Peyer's patch (tissue), 4 donors: ENCODE results near the gene LEMD2. TPM values are rescaled to one million over a fixed set of nuclear protein-coding genes. Genes with fewer than 3 reads are reported as not detected.
A peak's percentile ranks its signal among the peaks of the same experiment; 100 is the strongest.

ENCODE experiments used
- DNase-seq, 3 donors: peaks; one replicate each; pipeline ENCODE4 v3.0.0-alpha.2; 2017 to 2019
- H3K27ac ChIP-seq, 4 donors: fragments of 200-600 bp; sonication (generic); one replicate each; pipeline ENCODE4 v1.5.1; 2016 to 2019
- H3K27me3 ChIP-seq, 2 donors: fragments of 200-600 bp; sonication (generic); one replicate each; pipeline ENCODE4 v1.5.1; 2019
- H3K36me3 ChIP-seq, 3 donors: fragments of 200-600 bp; sonication (generic); one replicate each; pipeline ENCODE4 v1.5.1; 2016 to 2019
- H3K4me1 ChIP-seq, 4 donors: fragments of 200-600 bp; sonication (generic); one replicate each; pipeline ENCODE4 v1.5.1; 2016 to 2019
- H3K4me3 ChIP-seq, 4 donors: fragments of 200-600 bp; sonication (generic); 1 replicate in 3 of 4; 2 replicates in 1 of 4; pipeline ENCODE4 v1.5.1; 2016 to 2019; ENCODE audit warnings: mild to moderate bottlenecking in 1 of 4
- H3K9me3 ChIP-seq, 4 donors: fragments of 200-600 bp; sonication (generic); one replicate each; pipeline ENCODE4 v1.5.1; 2016 to 2019; ENCODE audit warnings: mild to moderate bottlenecking in 1 of 4
- CTCF ChIP-seq, 6 experiments: fragments of 450-650 bp in 4 of 6; fragments of 200-600 bp in 2 of 6; sonication (generic) in 1 of 6; IDR thresholded peaks; one replicate each; pipeline ENCODE4 v1.5.1; 2017 to 2019; ENCODE audit warnings: antibody characterized with exemption in 6 of 6, mild to moderate bottlenecking in 3 of 6, moderate library complexity in 1 of 6
- POLR2A ChIP-seq, 2 donors: fragments of 450-650 bp; IDR thresholded peaks; one replicate each; pipeline ENCODE4 v1.5.1; 2017; ENCODE audit warnings: antibody characterized with exemption in 2 of 2, mild to moderate bottlenecking in 2 of 2, moderate library complexity in 2 of 2
- total RNA-seq, 4 donors: library from RNA; depleted of rRNA; stranded (reverse); fragments of >200 nt; gene quantifications; one replicate each; pipeline ENCODE4 v1.1.0, GENCODE V29; 2016

LEMD2 gene
- total RNA-seq, 4 donors from 2014 or later = 53.8 to 85.3 (median 75.8) TPM

DNA sequence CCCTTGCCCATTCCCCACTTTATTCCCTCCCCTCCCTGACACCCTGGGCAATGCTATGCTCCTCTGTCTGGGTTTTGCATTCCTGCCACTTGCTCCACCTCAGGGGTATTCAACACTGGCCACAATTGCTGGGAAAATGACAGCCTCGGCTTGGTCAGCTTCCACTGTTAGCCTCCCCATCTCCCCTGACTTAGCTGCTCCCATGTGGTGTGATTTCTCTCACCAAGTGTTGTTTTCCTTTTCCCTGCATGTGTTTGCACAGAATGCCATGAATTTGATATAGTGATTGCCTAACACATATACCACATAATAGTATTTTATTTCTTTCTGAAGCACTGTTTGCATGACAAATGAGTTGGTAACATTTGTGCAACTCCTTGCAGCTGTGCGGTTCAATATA, 1.4 kb upstream of the LEMD2 start:
- no peak for TF ChIP-seq CTCF (IDR thresholded peaks at IDR 0.05)

GRCh38 chr6:33789550-33789895, 593 bp upstream of the LEMD2 start:
- no peak for DNase-seq
- peak overlapping the region in 2 of 4 donors; percentile 7 to 98 for H3K27ac ChIP-seq
- TF ChIP-seq CTCF (IDR thresholded peaks at IDR 0.05) = no peak
- no peak for TF ChIP-seq POLR2A (IDR thresholded peaks at IDR 0.05)
- H3K36me3 ChIP-seq = peaks cover 0 to 5% (median 0%) of the 10 kb centered on the region in 3 donors
- H3K27me3 ChIP-seq = no peaks in the 10 kb centered on the region
- peak overlapping the region in 1 of 4 donors; percentile 85 for H3K4me3 ChIP-seq
- H3K9me3 ChIP-seq = no peaks in the 10 kb centered on the region
- peaks cover 0 to 40% (median 13%) of the 10 kb centered on the region in 4 donors for H3K4me1 ChIP-seq

More for the DNA sequence above, 1.4 kb upstream of the LEMD2 start:
- Histone ChIP-seq H3K27me3 (no peaks in the 10 kb centered on the region), H3K27ac (no peak overlapping the region), H3K4me1 (peaks cover 0 to 34% (median 13%) of the 10 kb centered on the region in 4 donors), H3K9me3 (no peaks in the 10 kb centered on the region), H3K4me3 (no peak overlapping the region), H3K36me3 (no peaks in the 10 kb centered on the region)
- no peak for DNase-seq

DNA sequence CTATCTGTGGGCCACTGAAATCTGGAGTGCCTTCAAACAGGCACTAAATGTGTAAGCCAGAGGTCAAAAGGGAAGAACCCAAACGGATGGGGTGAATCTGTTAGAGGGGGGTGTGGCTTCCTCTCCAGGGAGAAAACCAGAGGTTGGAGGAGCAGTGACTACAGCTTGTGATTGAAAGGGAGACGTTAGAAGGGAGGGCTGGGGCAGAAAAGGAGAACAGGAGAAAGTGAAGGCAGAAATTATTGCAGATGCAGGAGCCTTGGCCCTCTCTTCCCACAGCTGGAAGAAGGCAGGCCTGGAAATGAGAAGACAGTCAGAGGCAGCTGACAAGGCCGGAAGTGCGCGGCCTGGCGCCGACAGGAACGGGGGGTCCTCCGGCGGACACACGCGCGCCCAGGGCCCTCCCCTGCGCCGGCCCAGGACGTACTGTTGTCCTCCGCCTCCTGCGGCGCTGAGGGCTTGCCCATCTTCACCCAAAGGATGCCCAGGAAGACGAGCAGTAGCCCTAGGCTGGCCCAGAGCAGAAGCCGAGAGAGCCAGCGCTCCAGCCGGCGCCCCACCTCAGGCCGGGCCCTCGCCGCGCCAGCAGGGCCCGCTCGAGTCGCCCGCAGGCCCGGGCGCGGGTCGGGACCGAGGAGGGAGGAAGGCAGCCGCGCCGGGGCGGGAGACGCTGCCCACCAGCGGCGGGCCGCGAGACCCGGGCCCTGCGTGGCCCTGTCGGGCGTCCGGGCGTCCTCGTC, 806 bp downstream of the LEMD2 start:
- TF ChIP-seq CTCF (IDR thresholded peaks at IDR 0.05) (peak in 1 of 6 experiments; percentile 3), POLR2A (IDR thresholded peaks at IDR 0.05) (peak; percentile 32 to 52)
- H3K27me3 ChIP-seq = no peaks in the 10 kb centered on the region
- H3K27ac ChIP-seq = peak overlapping the region; percentile 96 to 99 (median 98)
- DNase-seq = peak; percentile 71 to 89 (median 73)
- no peaks in the 10 kb centered on the region for H3K9me3 ChIP-seq
- H3K4me1 ChIP-seq = peaks cover 0 to 35% (median 13%) of the 10 kb centered on the region in 4 donors
- peak overlapping the region; percentile 85 to 98 (median 96) for H3K4me3 ChIP-seq
- H3K36me3 ChIP-seq = peaks cover 0 to 19% (median 0%) of the 10 kb centered on the region in 3 donors

- peaks cover 0 to 25% (median 0%) of the 10 kb centered on the region in 3 donors for H3K36me3 ChIP-seq
- peak overlapping the region; percentile 96 to 99 (median 98) for H3K27ac ChIP-seq
- H3K9me3 ChIP-seq = no peaks in the 10 kb centered on the region
- TF ChIP-seq POLR2A (IDR thresholded peaks at IDR 0.05) (no peak), CTCF (IDR thresholded peaks at IDR 0.05) (no peak)
- H3K4me3 ChIP-seq = peak overlapping the region; percentile 85 to 98 (median 96)
- peaks cover 0 to 35% (median 13%) of the 10 kb centered on the region in 4 donors for H3K4me1 ChIP-seq
- DNase-seq = no peak
- no peaks in the 10 kb centered on the region for H3K27me3 ChIP-seq
Measured at GRCh38 chr6:33787346-33787953, 1.5 kb downstream of the LEMD2 start.

DNA sequence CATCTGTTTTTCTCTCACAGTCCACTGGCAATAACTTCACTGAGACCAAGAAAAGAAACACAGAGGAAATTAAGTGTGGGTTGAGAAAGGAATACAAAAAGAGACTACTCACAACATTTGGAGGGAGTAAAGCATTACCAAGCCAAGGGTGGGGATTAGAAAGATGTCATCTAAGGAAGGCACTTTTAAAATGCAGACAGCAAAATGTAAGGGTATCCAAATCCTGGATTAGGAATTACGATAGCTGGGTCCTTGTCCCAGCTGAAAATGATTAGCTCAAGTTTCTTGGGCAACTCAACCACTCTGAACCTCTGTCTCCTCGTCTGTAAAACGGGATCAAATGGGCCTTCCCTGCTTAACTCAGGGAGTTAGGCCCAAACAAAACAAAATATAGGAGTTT, 2.2 kb downstream of the LEMD2 start:
- H3K36me3 ChIP-seq = peaks cover 0 to 33% (median 0%) of the 10 kb centered on the region in 3 donors
- H3K27ac ChIP-seq = peak overlapping the region in 2 of 4 donors; percentile 96 to 99
- H3K27me3 ChIP-seq = no peaks in the 10 kb centered on the region
- peaks cover 0 to 35% (median 13%) of the 10 kb centered on the region in 4 donors for H3K4me1 ChIP-seq
- TF ChIP-seq POLR2A (IDR thresholded peaks at IDR 0.05) = no peak
- no peak for TF ChIP-seq CTCF (IDR thresholded peaks at IDR 0.05)
- H3K9me3 ChIP-seq = no peaks in the 10 kb centered on the region
- DNase-seq = no peak
- H3K4me3 ChIP-seq = peak overlapping the region in 1 of 4 donors; percentile 85
